GM12892 (cell line): Measurements from ENCODE around the gene MMEL1.
A peak's percentile ranks its signal among the peaks of the same experiment; 100 is the strongest.

Experiments used
- DNase-seq: peaks from one replicate; pipeline ENCODE4 v3.0.0; 2011; ENCODE audit not compliant: insufficient read length
- FAIRE-seq: peaks from 2 replicates; lab custom pipeline; 2011; peaks lifted over from hg19 to GRCh38; lab: Jason Lieb, UNC
- POLR2A ChIP-seq: IDR thresholded peaks from 2 replicates; pipeline ENCODE4 v1.6.1; 2011; ENCODE audit warnings: low read depth, low read length, control low read depth
- POLR2AphosphoS5 ChIP-seq: IDR thresholded peaks from 2 replicates; pipeline ENCODE4 v1.6.1; 2011; ENCODE audit warnings: low read depth, low read length, control low read depth
- TAF1 ChIP-seq: IDR thresholded peaks from 2 replicates; pipeline ENCODE4 v1.6.1; 2011; ENCODE audit warnings: low read depth, mild to moderate bottlenecking, control low read depth, low read length, borderline replicate concordance

MMEL1 gene

DNA sequence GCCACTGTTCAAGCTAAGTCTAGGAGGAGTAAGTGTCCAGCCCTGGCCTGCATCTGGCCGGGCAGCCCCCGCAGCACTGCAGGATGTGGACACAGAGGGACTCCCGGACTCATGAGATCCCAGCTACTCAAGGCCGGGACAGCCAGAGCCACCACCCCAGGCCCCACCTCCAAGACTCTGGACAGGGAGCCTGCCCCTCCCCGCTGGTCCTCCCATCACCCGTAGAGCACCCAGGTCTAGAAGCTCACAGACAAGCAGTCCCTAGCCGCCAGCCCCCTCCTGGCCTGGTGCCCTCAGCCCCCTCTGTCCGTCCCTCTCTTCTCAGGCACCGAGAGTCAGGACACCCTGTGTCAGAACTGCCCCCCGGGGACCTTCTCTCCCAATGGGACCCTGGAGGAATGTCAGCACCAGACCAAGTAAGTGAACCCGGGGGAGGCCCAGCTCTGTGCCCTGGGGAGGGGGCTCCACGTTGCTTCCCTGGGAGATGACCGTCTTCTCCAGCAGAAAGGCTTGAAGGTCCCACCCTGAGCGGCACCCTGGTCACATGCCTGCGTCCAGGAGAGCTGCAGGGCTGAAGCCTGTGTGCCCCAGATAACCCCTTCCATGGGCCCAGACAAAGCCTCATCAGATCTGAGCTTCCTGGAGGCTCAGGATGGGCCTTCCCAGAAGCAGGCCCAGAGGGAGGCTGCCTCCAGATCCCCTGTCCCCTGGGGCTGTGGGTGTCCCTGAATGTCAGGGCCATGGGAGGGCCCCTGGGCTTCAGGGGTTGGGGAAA, 72.3 kb downstream of the MMEL1 start:
- no peak for FAIRE-seq
- TF ChIP-seq POLR2AphosphoS5 = no peak
- DNase-seq = no peak

DNA sequence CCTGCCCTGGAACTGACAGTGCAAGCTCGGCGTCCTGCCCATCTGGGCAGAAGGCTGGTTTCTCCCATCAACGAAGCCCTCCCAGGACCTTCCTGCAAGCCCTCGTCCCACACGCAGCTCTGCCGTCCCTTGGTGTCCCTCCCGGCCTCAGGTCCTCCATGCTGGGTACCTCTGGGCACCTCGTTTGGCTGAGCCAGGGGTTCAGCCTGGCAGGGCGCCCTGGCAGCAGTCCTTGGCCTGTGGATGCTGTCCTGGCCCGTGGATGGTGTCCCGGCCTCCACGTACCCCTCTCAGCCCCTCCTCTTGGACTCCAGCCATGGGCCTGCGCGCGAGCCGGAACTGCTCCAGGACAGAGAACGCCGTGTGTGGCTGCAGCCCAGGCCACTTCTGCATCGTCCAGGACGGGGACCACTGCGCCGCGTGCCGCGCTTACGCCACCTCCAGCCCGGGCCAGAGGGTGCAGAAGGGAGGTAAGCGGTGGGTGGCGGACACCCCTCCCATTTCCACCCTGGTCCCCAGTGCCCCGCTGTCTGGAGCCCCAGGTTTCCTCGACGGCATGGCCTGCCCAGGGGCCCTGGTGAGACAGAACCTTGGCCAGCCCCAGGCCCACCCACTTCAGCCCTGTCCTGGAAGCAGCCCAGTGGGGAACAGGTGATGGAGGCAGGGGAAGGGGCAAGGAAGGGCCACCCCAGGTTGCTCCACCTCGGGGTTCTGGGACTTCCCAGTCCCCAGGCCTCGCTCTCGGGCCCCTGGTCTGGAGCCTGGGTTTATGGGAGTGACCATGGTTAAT, 73.1 kb downstream of the MMEL1 start:
- DNase-seq (no peak), FAIRE-seq (no peak)
- TF ChIP-seq POLR2AphosphoS5 (no peak), TAF1 (no peak), POLR2A (no peak)

DNA sequence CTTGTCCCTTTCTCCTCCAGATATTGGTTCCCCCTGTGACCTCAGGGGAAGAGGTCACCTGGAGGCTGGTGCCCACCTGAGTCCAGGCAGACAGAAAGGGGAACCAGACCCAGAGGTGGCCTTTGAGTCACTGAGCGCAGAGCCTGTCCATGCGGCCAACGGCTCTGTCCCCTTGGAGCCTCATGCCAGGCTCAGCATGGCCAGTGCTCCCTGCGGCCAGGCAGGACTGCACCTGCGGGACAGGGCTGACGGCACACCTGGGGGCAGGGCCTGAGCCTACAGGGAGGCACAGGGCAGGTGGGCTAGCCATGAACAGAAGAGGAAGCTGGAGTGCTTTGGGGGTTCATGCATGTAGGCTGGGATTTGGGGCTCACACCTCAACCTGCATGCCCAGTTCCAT, 74.0 kb downstream of the MMEL1 start:
- FAIRE-seq (no peak), DNase-seq (no peak)
- TF ChIP-seq POLR2AphosphoS5 = no peak
- no peak for TF ChIP-seq TAF1
- no peak for TF ChIP-seq POLR2A

DNA sequence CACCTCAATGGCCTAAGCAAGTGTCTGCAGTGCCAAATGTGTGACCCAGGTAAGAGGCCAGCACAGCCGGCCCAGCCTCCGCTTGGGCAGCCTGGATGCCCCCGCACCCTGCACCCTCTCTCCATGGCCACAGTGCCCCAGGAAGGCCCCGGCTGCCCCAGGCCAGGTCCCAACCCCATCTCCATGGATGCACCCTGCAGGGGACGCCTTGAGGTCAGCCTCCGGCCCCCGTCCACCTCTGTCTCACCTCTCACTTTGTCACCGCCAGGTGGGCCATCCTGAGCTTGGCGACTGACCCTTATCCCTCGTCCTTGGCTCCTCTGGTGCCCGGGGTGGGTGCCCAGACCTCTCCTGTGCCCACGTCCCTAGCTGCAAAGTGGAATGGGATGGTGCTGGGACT, 74.4 kb downstream of the MMEL1 start:
- no peak for TF ChIP-seq POLR2A
- TF ChIP-seq POLR2AphosphoS5 = no peak
- no peak for TF ChIP-seq TAF1
- no peak for FAIRE-seq
- no peak for DNase-seq

DNA sequence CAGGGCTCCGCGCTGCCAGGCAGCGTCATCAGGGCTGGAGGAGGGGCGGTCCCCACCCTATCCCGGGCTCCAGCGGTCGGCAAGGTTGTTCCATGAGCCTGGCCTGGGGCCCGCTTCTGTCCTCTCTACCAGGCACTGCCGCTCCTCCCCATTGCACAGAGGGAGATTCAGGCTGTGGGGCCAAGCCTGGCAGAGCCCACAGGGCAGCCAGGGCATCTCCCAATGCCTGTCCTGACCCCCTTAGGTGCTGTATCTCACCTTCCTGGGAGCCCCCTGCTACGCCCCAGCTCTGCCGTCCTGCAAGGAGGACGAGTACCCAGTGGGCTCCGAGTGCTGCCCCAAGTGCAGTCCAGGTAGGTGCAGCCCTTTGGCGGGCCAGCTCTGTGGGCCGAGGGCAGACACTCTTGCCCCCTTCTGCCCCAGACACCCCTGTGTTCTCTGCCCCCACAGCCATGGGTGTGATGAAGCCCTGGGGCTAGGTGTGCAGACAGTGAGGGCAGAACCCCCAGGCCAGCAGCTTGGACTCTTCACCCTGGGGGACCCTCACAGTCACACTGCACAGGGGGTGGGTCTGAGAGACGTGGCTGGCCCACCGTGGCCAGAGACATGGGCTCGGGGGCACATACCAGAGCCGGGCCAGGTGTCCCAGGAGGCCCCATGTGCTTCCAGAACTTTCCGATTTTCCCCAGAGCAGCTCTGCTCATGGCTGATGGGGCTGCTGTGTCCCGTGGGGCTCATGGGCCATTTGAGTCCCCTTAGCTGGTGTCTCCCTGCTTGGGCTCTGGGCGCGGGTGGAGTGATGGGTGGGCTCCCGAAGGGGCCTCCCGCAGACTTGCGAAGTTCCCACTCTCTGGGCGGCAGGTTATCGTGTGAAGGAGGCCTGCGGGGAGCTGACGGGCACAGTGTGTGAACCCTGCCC, 75.1 kb downstream of the MMEL1 start:
- FAIRE-seq (no peak), DNase-seq (no peak)
- TF ChIP-seq TAF1 (no peak), POLR2A (no peak), POLR2AphosphoS5 (no peak)

DNA sequence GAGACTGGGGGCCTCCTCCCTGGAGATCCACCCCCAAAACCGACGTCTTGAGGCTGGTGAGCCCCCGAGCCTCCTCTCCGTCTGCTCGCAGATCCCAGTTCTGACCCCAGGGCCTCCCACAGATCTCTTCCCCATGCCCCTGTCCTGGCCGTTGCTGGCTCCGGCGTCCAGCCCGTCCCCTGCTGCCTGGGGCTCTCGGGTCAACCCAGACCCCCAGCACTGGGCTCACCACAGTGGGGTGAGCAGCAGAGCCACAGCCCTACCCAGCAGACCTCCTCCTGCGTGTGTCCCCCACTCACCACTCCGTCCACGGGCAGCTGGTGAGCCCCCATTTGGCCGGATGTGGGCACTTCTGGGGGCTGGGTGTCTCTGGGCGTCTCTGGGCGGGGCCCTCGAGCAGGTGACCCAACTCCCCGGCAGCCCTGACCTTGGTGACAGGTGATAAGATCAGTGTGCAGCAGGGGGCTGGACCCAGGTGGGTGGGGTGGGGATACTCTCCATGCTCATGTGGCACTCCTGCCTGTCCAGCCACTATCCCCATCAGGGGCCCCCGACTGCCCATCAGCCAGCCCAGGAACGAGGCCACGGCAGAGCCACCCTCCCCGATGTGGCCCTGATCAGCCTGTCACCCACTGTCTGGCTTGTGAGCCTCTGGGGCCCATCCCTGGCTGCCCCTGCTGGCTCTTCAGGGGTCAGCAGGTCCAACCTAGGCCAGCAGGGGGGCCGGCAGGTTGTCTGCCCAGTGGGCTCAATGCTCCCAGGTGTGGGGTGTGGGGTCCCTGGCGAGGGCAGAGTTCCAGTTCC, 75.9 kb downstream of the MMEL1 start:
- FAIRE-seq (peak; percentile 64), DNase-seq (peak; percentile 72)
- TF ChIP-seq POLR2A = no peak
- no peak for TF ChIP-seq POLR2AphosphoS5
- no peak; the same call in 1 of the 2 replicates for TF ChIP-seq TAF1

DNA sequence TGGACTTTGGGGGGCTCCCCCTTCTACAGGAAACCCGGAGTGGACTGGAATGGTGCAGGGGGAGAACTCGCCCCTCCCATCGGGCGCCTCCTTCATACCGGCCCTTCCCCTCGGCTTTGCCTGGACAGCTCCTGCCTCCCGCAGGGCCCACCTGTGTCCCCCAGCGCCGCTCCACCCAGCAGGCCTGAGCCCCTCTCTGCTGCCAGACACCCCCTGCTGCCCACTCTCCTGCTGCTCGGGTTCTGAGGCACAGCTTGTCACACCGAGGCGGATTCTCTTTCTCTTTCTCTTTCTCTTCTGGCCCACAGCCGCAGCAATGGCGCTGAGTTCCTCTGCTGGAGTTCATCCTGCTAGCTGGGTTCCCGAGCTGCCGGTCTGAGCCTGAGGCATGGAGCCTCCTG, 76.5 kb downstream of the MMEL1 start, which contains the start of gene TNFRSF14:
Gene TNFRSF14, plus strand, starts transcription at position 95 of the 401 bp plus-strand sequence. Its CDS starts 294 bp downstream, at position 389.
- FAIRE-seq (no peak), DNase-seq (peak; percentile 92)
- TF ChIP-seq TAF1 (peak; percentile 74; the same call in 1 of the 2 replicates), POLR2AphosphoS5 (no peak; the same call in 1 of the 2 replicates), POLR2A (peak; percentile 69; the same call in 1 of the 2 replicates)

DNA sequence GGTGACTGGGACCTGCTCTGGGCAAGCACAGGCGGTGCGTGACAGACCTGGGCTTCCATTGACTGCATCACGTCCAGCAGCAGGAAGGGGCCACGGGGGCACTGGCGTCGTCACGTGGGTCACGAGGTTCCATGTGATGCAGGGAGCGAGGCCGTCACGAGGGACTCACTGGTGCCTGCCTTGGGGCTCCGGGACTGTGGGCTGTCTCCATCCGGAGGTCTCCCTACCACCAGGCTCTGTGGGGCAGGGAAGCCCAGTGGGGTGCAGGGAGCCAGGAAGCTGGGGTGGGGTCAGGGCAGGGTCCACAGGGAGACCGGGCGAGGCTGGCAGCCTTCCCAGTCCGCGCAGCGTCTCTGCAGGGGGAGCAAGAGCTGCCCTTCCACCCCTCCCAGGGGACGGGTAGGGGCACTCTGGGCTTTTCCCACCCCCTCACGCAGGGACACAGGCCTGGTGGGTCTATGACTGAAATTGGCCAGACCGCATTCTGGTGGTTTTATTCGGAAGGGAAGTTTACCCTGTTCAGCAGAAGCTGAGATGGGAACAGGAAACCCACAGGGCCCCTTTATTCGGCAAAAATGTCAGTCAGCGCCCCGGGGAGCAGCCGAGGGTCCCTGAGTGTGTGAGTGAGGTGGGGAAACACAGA, 77.1 kb downstream of the MMEL1 start:
- peak; percentile 96 for FAIRE-seq
- DNase-seq = peak; percentile 77
- TF ChIP-seq TAF1 (no peak), POLR2AphosphoS5 (peak; percentile 43)

DNA sequence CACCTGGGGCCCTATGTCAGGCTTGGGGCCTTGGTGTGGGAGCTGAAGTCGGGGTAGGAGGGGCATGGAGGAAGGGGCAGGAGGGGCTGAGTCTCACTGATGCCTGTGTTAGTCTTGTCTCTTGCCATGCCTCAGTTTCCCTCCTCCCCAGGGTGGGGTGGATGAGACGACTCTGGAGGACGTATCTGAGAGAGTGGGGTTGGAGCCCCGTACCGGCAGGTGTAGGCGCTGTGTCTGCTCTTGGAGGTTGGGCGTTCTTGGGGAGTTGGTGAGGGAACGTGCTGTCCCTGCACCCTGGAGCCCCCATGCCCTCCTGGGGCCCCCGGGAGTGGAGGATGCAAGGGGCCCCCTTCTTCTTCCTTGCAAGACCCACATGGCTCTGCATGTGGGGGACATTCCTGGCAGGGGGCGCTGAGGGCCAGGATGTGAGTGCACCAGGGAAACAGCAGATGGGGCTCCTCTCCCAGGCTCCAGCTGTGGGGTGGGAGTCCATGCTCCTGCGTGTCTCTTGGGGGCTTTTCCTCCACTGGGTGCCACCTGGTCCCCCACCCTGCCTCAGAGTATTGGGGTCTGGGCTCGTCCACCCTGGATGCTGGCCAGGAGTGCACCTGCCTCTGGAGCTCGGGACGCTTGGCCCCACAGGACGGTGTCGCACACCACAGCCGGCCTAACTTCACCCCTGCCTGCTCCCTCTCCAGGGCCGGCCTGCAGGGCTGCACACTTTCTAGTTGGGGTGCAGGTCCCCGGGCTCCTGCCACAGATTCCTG, 78.0 kb downstream of the MMEL1 start:
- DNase-seq = peak; percentile 68
- FAIRE-seq = peak; percentile 44
- TF ChIP-seq TAF1 = no peak
- TF ChIP-seq POLR2A = no peak
- TF ChIP-seq POLR2AphosphoS5 = no peak
